Airway epithelial cell (primary cell): ENCODE data around the gene USP4. TPM values are rescaled to one million over a fixed set of nuclear protein-coding genes. Genes with fewer than 3 reads are reported as not detected.

Experiments used
- total RNA-seq: library from RNA; depleted of rRNA; stranded (reverse); fragments of >200 nt; gene quantifications from 2 replicates; pipeline ENCODE4 v1.2.3, GENCODE V29; 2015

USP4 gene, protein sequence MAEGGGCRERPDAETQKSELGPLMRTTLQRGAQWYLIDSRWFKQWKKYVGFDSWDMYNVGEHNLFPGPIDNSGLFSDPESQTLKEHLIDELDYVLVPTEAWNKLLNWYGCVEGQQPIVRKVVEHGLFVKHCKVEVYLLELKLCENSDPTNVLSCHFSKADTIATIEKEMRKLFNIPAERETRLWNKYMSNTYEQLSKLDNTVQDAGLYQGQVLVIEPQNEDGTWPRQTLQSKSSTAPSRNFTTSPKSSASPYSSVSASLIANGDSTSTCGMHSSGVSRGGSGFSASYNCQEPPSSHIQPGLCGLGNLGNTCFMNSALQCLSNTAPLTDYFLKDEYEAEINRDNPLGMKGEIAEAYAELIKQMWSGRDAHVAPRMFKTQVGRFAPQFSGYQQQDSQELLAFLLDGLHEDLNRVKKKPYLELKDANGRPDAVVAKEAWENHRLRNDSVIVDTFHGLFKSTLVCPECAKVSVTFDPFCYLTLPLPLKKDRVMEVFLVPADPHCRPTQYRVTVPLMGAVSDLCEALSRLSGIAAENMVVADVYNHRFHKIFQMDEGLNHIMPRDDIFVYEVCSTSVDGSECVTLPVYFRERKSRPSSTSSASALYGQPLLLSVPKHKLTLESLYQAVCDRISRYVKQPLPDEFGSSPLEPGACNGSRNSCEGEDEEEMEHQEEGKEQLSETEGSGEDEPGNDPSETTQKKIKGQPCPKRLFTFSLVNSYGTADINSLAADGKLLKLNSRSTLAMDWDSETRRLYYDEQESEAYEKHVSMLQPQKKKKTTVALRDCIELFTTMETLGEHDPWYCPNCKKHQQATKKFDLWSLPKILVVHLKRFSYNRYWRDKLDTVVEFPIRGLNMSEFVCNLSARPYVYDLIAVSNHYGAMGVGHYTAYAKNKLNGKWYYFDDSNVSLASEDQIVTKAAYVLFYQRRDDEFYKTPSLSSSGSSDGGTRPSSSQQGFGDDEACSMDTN
- total RNA-seq = 7.4 and 11.6 TPM in 2 replicates

DNA sequence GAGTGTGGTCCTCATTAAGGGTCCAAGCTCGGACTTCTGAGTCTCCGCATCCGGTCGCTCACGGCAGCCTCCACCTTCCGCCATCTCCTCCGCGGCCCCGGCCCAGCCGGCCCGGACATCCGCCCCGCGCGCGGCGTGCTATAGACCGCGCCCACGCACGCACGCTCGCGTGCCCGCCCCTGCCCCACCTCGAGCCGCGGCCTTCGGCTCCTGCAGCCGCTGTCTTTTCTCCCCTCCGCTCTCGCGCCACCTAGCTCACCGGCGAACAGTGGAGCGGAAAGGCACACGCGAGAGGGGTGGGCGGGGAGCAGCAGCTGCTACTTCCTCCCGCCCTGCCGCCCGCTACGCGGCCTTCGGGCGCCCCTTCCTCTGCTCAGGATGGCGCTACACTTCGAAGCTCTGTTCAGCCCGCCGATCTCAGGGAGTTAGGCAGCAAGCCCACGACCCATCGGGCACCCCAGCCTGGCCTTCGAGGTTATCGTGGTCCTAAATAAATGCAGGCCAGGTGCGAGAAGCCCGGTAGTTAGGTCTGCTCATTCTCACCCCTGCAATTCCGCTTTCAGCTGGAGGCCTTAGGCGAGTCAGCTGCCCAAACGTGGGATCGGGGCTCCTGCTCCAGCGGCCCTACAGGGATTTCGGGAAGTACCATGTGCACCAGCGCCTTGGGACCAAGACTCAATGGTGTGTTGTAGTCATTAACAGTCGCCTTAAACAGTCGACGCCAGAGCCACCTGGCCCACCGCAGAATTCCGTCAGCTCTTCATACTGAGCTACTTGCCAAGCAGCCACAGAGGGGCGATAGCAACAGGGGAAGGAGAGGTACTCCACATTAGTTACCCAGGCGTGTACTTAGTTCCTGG lies at the start of gene USP4:
TSS of gene USP4 (minus strand) at position 113 of the 860 bp plus-strand sequence. CDS start at position 84, 29 bp downstream.

DNA sequence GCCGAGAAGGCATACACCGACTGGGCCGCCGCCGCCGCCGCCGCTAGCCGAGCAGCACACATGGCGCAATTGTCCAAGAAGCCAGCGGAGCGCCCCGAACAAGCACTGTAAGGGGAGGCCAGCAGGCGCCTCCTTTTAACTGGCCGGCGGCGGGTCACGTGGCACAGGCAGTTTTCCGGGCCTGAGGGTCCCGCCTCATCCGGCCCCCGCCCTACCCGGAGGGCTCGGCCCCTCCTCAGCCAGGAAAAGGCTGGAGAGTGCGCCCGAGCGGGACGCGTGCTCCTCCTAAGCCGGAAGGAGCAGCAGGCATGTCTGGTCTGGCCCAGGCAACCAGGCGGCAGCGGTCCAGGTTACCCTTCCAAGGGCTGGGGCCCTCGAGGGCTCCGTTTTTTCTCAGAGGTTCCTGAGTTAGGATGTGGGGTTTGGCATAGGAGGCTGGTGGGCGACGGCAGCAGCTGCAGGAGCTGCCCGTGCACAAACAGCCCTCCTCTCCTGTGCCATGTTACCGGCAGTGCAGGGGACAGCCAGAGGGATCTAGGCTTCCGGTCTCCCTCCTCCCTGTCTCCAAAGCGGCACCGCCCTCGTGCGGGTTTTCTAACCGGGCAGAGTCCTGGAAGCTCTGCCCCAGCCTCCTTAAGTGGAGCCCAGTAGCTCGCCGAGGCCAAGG lies 18.5 kb upstream of the USP4 start, which contains the start of gene GPX1:
TSS of gene GPX1 (minus strand) at position 137 of the 667 bp plus-strand sequence. CDS start at position 62, 75 bp downstream.

DNA sequence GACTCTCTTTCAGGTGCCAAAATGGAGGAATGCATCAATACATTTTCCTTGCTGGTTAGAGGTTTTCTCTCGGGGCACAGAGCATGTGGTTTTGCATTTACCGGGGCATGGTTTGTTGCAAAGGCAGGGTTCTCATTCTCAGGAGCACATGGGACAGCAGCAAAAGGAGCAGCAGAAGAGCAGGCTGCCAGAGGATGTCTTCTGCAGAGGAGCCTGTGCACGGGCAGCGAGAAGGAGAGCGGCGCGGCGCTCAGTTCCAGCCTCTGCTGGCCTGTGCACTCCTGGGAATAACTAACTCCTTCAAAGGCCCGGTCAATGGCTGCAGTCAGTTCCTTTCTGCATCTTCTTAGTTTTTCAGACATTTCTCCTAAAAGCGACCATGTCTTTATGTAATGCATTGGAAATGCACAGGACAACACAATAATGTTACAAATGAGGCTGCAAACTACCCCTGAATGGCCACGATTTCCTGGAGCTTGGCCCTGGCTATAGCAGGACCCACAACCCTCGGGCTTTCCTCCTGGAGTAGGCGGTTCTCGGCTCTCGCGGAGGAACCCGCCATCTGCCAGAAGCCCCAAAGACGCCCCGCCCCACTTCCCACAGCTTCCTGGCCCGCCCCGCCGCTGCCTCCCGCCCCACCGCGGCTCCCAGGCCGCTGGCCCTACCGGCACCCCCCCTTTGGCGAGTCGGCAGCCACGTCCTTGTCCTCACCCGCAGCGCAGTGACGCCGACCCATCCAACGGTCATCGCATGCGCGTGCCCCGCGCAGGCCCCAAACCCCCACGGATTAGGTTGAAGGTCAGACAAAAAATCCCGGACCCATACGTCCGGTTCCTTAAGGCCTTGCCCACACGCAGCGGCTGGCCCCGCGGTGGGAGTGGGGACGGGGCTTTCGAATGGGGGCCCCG lies 63.1 kb downstream of the USP4 start, which contains the start of gene C3orf62:
TSS of gene C3orf62 (minus strand) at position 758 of the 908 bp plus-strand sequence. CDS start at position 398, 360 bp downstream.

Other genes starting within 250 kb of the USP4 start
- 47.2 and 67.1 TPM in 2 replicates for gene QRICH1, start 246.0 kb downstream of the USP4 start, total RNA-seq
- 269 and 298 TPM in 2 replicates for gene QARS1, start 235.3 kb downstream of the USP4 start, total RNA-seq
- gene USP19, start 219.2 kb downstream of the USP4 start, total RNA-seq = 41.0 and 42.1 TPM in 2 replicates
- gene LAMB2, start 207.0 kb downstream of the USP4 start, total RNA-seq = 112 and 135 TPM in 2 replicates
- 37.9 and 42.0 TPM in 2 replicates for gene CCDC71, start 173.7 kb downstream of the USP4 start, total RNA-seq
- 36.3 and 42.4 TPM in 2 replicates for gene KLHDC8B, start 168.5 kb downstream of the USP4 start, total RNA-seq
- gene C3orf62, start 62.8 kb downstream of the USP4 start, total RNA-seq = 0.51 and 2.7 TPM in 2 replicates
- 357 and 397 TPM in 2 replicates for gene GPX1, start 18.3 kb upstream of the USP4 start, total RNA-seq
- gene RHOA, start 71.9 kb upstream of the USP4 start, total RNA-seq = 389 and 539 TPM in 2 replicates
- 18.2 and 25.3 TPM in 2 replicates for gene TCTA, start 72.4 kb upstream of the USP4 start, total RNA-seq
- 2.2 and 6.0 TPM in 2 replicates for gene AMT, start 82.4 kb upstream of the USP4 start, total RNA-seq
- gene NICN1, start 89.3 kb upstream of the USP4 start, total RNA-seq = 5.1 and 5.8 TPM in 2 replicates
- gene DAG1, start 130.2 kb upstream of the USP4 start, total RNA-seq = 73.8 and 84.1 TPM in 2 replicates
- gene BSN, start 214.4 kb upstream of the USP4 start, total RNA-seq = 0.05 and 0.07 TPM in 2 replicates